ENCODE measurements around the gene PDP2. TPM values are rescaled to one million over a fixed set of nuclear protein-coding genes. Genes with fewer than 3 reads are reported as not detected.
A peak's percentile ranks its signal among the peaks of the same experiment; 100 is the strongest.

Gene PDP2
- total RNA-seq, 6 donors from 2014 or later: 12.3 to 24.6 (median 17.4) TPM

GRCh38 chr16:66885491-66885890 is 5.2 kb downstream of the PDP2 start:
- no peaks in the 10 kb centered on the region for H3K9me3 ChIP-seq
- H3K4me1 ChIP-seq: peaks cover 8 to 48% (median 15%) of the 10 kb centered on the region in 4 donors
- H3K36me3 ChIP-seq: peaks cover 6 to 25% (median 13%) of the 10 kb centered on the region in 4 donors
- ATAC-seq (ENCODE audit: low FRiP score in 2 of 2): no peak
- 92 to 97% methylated on average over 11 to 12 of the region's 12 CpGs for WGBS, 2 donors
- no peak for TF ChIP-seq CTCF (IDR thresholded peaks at IDR 0.05)
- TF ChIP-seq EP300 (IDR thresholded peaks at IDR 0.05): no peak
- no peak for TF ChIP-seq POLR2AphosphoS5 (IDR thresholded peaks at IDR 0.05)
- TF ChIP-seq POLR2A (IDR thresholded peaks at IDR 0.05): no peak
- no peak overlapping the region for H3K4me3 ChIP-seq
- peak in 1 of 2 donors; percentile 49 for DNase-seq
- H3K27ac ChIP-seq: peak overlapping the region in 1 of 4 donors; percentile 16
- no peaks in the 10 kb centered on the region for H3K27me3 ChIP-seq

- no peak for TF ChIP-seq POLR2AphosphoS5 (IDR thresholded peaks at IDR 0.05)
- TF ChIP-seq CTCF (IDR thresholded peaks at IDR 0.05): no peak
- no peak for TF ChIP-seq POLR2A (IDR thresholded peaks at IDR 0.05)
- TF ChIP-seq EP300 (IDR thresholded peaks at IDR 0.05): no peak
- H3K9me3 ChIP-seq: no peaks in the 10 kb centered on the region
- peaks cover 6 to 25% (median 13%) of the 10 kb centered on the region in 4 donors for H3K36me3 ChIP-seq
- H3K4me1 ChIP-seq: peaks cover 7 to 40% (median 12%) of the 10 kb centered on the region in 4 donors
- H3K27me3 ChIP-seq: no peaks in the 10 kb centered on the region
- WGBS, 2 donors: 54 to 55% methylated on average over 2 of the region's 2 CpGs
- no peak for ATAC-seq (ENCODE audit: low FRiP score in 2 of 2)
- H3K27ac ChIP-seq: no peak overlapping the region
- DNase-seq: no peak
- no peak overlapping the region for H3K4me3 ChIP-seq
These were observed 6.0 kb downstream of the PDP2 start for GRCh38 chr16:66886321-66886720.

GRCh38 chr16:66886914-66887313 is 6.6 kb downstream of the PDP2 start:
- 70 to 75% methylated on average over 3 of the region's 3 CpGs for WGBS, 2 donors
- Histone ChIP-seq H3K4me1 (peaks cover 3 to 34% (median 7%) of the 10 kb centered on the region in 4 donors), H3K9me3 (no peaks in the 10 kb centered on the region), H3K36me3 (peaks cover 6 to 25% (median 13%) of the 10 kb centered on the region in 4 donors), H3K4me3 (no peak overlapping the region), H3K27ac (no peak overlapping the region), H3K27me3 (no peaks in the 10 kb centered on the region)
- no peak for ATAC-seq (ENCODE audit: low FRiP score in 2 of 2)
- TF ChIP-seq POLR2AphosphoS5 (IDR thresholded peaks at IDR 0.05) (no peak), CTCF (IDR thresholded peaks at IDR 0.05) (no peak), POLR2A (IDR thresholded peaks at IDR 0.05) (no peak), EP300 (IDR thresholded peaks at IDR 0.05) (no peak)
- DNase-seq: no peak

- H3K4me3 ChIP-seq: no peak overlapping the region
- TF ChIP-seq CTCF (IDR thresholded peaks at IDR 0.05) (no peak), POLR2AphosphoS5 (IDR thresholded peaks at IDR 0.05) (no peak), POLR2A (IDR thresholded peaks at IDR 0.05) (no peak), EP300 (IDR thresholded peaks at IDR 0.05) (no peak)
- H3K27ac ChIP-seq: no peak overlapping the region
- peaks cover 6 to 28% (median 13%) of the 10 kb centered on the region in 4 donors for H3K36me3 ChIP-seq
- no peak for DNase-seq
- peaks cover 0 to 23% (median 3%) of the 10 kb centered on the region in 4 donors for H3K4me1 ChIP-seq
- H3K27me3 ChIP-seq: no peaks in the 10 kb centered on the region
- no peaks in the 10 kb centered on the region for H3K9me3 ChIP-seq
- WGBS, 2 donors: 88 to 95% methylated on average over 6 of the region's 6 CpGs
- ATAC-seq (ENCODE audit: low FRiP score in 2 of 2): no peak
These were observed 8.6 kb downstream of the PDP2 start for GRCh38 chr16:66888647-66889615.
